Measurements from ENCODE around the gene P4HB.

GRCh38 chr17:81832608-81833159 is 27.7 kb downstream of the P4HB start:
- TF ChIP-seq CTCF (conservative IDR thresholded peaks at IDR 0.05; ENCODE audit: low read length) (no peak), EZH2phosphoT487 (IDR thresholded peaks at IDR 0.05; ENCODE audit: borderline replicate concordance, low read depth, low read length) (no peak)

Measured in OCI-LY7 (cell line).